ENCODE measurements around the gene CFAP45. TPM values are rescaled to one million over a fixed set of nuclear protein-coding genes. Genes with fewer than 3 reads are reported as not detected.

The CFAP45 gene
- polyA plus RNA-seq, 3 donors = 0.33 to 1.1 TPM; not detected in 1

DNA sequence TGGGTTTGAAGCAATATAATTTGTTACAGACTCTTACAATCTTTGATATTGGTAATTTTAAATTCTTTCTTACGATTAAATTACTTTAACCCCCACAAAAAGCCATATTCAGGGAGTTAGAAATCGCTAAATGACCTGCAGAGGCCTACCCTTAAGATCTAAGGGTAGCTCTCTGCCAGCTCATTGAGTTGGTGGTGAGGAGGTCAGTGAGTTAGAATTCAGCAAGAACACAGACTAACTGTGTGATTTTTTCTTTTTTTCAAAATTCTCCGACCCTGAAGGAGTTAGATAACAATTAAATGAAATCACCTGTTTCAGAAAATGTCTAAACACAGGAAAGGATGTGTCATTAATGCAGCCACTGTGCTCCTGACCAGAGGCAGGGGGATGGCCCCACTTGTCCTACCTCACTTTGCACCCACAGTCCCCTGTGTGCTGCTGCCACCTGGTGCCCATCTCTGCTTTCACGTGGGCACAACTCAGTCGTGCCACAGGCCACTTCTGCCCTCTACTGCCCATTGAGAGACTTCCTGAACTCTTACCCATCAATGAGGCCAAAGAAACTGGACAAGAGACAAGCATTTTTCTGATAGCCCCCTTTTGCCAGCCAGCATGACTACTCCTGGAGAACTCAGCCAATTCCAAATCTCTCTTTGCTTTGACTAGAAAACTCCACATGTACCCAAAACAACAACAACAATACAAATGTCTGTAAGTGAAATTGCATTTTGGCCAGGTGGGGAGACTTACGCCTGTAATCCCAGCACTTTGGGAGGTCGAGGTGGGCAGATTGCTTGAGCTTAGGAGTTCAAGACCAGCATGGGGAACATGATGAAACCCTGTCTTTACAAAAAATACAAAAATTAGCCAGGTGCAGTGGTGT, 8.4 kb downstream of the CFAP45 start:
- no peak overlapping the region for H3K27ac ChIP-seq (ENCODE audit: low read depth, low read length)
- WGBS, 3 donors = 43 to 49% (median 47%) methylated on average over 7 of the region's 7 CpGs

DNA sequence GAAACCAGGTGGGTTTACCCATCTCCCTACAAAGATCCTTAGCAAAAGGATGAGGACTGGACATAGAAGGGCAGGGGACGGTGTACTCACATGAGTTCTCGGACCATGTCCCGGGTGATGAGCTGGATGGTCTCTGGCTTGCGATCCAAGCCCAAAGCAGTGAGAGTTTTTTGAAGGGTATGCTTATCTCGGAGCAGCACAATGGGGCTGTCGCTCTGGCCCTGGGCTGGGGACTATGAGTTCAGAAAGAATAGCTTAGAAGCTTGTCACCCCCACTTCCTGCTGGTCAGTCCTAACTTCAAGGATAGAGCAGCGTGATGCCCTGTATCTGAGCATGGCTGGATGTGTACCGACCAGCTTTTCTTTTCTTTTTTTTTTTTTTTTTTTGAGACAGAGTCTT, 9.6 kb downstream of the CFAP45 start:
- 66 to 78% (median 72%) methylated on average over 8 of the region's 8 CpGs for WGBS, 3 donors
- no peak overlapping the region for H3K27ac ChIP-seq (ENCODE audit: low read depth, low read length)

DNA sequence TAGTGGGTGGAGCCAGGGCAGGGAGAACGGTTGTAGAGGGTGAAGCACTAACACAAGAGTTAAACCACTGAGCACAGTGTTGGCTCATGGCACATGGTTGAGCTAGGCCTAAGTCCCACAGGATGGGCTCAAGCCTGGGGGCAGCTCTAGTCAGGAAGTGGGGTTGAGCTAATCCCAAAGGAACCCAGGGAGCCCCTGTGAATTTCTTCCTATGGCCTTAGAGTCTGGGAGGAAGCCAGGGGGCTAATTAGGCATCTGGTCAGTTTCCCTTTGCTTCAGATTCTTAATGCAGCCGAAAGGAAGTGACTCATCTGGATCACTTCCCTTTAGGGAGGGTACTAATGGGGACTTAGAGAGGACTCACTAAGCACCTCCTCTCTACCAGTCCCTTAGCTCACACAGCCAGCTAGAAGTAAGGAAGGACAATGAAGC, 10.1 kb downstream of the CFAP45 start:
- no peak overlapping the region for H3K27ac ChIP-seq (ENCODE audit: low read depth, low read length)
- 7 to 29% (median 12%) methylated on average over 2 of the region's 2 CpGs for WGBS, 3 donors

DNA sequence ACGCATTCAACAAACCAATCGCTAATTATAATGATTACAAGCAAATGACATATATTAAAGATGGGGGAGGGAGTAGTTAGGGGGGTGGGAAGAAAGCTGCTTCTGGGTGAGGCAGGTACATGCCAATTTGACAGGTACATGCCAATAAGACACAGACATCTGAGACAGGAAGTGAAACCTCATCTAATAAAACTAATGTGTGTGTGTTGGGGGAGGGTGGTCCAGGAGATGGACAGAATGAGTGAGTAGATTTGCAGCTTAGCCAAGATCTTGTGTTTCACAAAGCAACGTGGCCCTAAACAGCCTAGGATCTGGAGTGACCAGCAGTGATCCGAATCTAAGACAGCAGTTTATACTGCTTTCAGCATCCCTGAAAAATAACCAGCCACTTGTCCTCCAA, 10.8 kb downstream of the CFAP45 start:
- H3K27ac ChIP-seq (ENCODE audit: low read depth, low read length) = no peak overlapping the region
- 85 to 95% (median 90%) methylated on average over 4 of the region's 4 CpGs for WGBS, 3 donors

DNA sequence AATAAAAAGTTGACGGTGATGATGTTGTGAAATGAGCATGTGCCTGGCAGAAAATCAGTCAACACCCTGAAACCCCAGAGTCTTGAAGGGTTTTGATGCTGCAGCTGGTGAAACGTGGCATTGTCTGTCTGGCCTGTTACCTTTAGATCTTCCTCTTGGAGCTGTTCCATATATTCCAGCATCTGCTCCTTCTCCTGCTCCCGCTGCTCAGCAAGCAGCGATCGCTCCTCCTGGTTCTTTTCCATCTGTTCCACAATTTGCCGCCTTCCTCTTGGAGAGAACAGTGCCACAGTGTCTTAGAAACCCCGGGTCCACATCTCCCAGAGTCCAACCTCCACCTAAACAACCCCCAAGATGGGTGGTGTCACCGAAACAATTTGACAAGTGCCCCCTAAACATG, 15.7 kb downstream of the CFAP45 start:
- H3K27ac ChIP-seq (ENCODE audit: low read depth, low read length) = no peak overlapping the region
- 82 to 91% (median 84%) methylated on average over 8 of the region's 8 CpGs for WGBS, 3 donors

DNA sequence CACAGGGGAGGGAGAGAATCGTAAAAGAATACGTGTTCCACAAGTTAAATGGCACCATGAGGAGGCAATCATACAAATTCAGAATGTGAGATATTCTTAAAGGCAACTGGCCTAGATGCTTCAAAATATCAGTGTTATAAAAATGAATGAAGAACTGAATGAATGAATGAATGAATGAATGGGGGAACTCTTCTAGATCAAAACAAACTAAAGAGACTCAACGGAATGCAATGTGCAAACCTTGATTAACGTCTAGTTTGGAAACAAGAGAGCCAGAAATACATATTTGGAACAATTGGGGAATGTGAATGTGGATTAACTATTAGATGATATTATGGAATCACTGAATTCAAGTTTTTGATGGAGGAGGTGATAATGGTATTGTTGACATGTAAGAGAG, 16.8 kb downstream of the CFAP45 start:
- WGBS, 3 donors = 70 to 80% (median 71%) methylated on average over 4 of the region's 4 CpGs
- no peak overlapping the region for H3K27ac ChIP-seq (ENCODE audit: low read depth, low read length)

DNA sequence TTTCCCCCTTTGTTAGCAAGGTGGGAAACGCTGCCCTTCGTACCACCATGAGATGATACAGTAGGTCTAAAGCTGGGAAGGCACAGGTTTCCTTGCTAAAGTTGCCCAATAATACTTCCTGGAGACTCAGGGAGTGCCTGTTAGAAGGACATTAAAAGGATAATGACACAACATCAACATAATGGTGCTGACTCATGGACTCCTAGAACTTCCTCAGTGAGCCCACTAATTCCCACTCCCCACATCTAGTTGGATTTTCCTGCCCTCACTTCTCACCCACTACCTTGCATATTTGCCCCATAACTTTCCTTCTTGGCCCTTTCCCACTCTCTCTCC, 17.5 kb downstream of the CFAP45 start:
- no peak overlapping the region for H3K27ac ChIP-seq (ENCODE audit: low read depth, low read length)
- WGBS, 3 donors = 53 to 90% (median 69%) methylated on average over 2 of the region's 2 CpGs

DNA sequence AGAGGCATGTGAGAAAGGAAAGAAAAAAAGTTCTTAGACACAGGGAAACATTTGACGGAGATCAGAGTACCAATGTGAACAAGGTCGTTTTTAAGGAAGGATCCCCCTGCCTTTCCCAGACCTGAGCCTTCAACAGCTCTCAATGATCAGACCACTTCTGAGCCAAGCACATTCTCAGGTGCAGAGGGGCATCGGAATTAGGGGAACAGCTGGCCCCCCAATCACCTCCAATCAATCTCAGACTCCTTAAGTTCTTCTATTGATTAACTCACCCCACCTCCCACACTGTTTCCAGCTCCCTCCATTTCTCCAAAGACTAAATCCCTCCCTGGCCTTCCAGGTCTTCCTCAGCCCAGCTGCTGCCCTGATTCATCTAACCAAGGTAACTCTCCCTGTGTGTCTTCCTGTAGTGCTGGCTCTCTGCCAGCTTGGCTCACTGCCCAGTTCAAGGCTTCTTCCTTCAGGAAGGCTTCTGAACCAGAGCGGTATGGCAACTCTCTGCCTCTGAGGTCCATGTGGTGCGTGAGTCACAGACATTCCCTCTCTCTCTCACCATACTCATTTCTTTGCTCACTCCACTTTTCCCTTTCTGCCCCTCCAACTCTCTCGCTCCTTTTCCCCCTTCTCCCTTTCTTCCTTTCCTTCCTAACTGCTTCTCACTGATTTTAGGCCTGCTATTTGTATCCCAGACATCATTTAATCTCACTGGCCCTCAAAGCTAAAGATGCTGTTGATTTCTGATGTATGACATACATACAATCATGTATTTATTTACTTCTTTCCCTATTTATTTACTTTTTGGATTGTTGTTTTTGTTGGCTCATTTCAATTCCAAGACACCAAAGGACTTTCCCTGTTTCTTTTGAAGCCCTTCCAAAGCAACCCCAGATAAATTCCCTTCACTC, 18.1 kb downstream of the CFAP45 start:
- WGBS, 3 donors = 53 to 71% (median 56%) methylated on average over 6 of the region's 6 CpGs
- no peak overlapping the region for H3K27ac ChIP-seq (ENCODE audit: low read depth, low read length)

DNA sequence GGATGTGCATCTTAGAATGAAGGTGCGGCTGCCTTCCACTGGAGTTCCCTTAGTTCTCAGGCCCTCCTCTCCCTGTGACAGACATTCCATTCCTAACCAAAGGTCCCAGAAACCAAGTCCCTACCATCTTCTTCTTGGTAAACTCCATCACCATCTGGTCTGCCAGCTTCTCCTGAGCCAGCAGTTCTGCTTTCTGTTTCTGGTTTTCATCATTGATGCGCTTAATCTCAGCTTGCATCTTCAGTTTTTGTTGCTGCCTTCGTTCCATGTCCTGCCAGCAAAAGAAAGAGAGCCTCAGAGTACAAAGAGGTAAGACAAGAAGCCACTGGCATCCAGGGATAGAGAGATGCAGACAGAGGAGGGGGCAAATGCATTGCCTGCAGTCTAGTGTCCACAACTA, 19.5 kb downstream of the CFAP45 start:
- H3K27ac ChIP-seq (ENCODE audit: low read depth, low read length) = no peak overlapping the region
- 79 to 97% (median 86%) methylated on average over 3 of the region's 3 CpGs for WGBS, 3 donors

DNA sequence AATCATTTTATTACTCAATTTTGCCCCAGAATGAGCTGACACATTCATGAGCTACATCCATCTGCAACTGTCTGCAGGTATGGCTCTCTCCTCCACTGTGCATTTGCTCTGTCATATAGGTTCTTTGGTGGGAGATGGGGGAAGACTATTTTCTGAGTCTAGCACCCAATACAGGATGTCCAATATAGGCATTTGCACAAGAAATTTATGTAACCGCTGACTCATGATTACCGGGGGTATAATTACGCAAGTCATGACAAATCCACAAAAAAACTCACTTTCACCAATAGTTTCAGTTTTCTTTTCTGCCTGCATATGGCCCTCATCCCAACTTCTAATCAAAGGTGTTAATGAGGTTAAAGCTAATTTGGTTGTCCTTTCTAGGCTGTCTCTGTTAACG, 20.0 kb downstream of the CFAP45 start:
- H3K27ac ChIP-seq (ENCODE audit: low read depth, low read length) = no peak overlapping the region
- WGBS, 3 donors = 66 to 87% (median 70%) methylated on average over 4 of the region's 4 CpGs

DNA sequence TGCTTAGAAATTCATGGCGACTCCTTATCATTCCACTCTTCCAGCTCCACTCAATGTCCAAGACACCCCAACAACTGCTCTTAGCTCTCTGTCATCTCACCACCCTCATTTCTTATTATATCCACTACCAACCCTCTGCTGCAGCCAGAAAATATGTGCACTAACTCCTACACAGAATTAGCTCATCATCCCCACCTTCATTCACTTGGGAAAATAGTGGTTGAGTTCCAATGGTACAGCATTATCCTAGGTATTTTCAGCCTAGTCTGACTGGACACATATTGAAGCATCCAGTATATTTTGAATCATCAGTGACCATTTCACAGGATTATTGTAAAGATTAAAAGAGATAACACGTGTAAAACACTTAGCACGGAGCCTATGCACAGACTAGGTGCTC, 20.8 kb downstream of the CFAP45 start:
- WGBS, 3 donors = 87 to 91% (median 88%) methylated on average over 3 of the region's 3 CpGs
- H3K27ac ChIP-seq (ENCODE audit: low read depth, low read length) = no peak overlapping the region

DNA sequence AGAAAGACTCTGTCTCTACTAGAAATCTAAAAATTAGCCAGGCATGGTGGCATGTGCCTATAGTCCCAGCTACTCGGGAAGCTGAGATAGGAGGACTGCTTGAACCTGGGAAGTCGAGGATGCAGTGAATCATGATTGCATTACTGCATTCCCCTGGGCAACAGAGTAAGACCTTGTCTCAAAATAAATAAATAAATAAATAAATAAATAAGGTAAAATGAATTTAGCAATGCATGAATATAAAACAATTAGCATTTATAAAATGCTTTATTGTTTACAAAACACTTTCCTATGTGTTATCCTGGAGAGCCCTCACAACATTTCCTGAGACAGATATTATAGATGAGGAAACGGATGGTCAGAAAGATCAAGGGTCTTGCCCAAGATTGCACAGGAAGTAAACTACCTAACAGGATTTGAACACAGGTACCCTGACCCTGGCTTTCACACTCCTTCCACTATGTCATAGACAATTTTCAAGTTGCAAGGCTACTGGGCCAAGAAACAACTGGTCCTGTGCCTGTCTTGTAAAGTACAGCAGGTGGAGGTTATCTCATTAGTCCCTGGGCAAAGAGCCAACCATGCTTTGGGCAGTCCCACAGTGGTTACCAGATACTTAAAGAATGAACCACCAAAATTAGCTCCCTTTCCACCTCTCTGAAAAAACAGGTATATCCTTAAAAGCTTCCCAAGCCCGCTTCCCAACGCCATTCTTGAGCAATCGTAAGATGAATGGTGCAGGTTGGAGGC, 22.1 kb downstream of the CFAP45 start:
- WGBS, 3 donors = 92 to 96% (median 92%) methylated on average over 6 of the region's 6 CpGs
- H3K27ac ChIP-seq (ENCODE audit: low read depth, low read length) = no peak overlapping the region

DNA sequence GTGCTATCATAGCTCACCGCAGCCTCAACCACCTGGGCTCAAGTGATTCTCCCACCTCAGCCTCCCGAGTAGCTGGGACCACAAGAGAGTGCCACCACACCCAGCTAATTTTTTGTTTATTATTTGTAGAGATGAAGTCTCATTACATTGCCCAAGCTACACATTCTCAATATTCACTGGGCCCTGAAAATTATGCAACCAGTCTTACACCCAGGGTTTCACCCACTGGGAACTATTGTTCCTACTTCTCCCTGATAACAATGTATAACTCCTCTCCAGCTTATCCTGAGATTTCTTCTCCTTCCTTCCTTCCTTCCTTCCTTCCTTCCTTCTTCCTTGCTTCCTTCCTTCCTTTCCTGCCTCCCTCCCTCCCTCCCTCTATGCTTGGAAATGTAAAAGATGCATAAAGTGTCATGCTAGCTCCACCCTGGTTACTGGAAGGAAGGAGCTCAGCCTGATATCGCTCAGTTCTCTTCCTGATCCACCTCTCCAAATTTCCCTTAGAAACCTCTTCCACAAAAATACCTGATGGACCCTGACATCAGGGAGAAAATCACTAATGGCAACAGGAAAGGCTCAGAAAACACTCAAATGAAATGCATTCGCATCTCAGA, 26.3 kb downstream of the CFAP45 start:
- WGBS, 3 donors = 89 to 95% (median 93%) methylated on average over 4 of the region's 4 CpGs
- no peak overlapping the region for H3K27ac ChIP-seq (ENCODE audit: low read depth, low read length)

DNA sequence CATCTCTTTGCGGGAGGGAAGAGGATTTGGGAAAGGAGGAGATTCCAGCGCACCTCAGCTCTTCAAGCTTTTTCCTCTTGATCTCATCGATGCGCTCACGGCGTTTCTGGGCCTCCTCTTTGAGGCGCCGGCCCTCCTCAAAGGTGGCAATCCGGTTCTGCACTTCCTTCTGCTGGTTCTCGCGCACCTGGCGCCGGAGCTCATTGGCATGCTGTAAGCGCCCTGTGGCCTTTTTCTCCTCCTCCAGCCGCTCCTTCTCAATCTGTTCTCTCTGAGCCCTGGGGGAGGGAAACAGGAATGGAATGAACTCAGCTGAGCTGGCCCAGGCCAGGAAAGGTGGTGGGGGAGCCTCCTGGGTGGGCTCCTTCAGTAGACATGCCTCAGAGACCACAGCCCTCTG, 27.1 kb downstream of the CFAP45 start:
- 85 to 87% (median 86%) methylated on average over 14 to 15 of the region's 15 CpGs for WGBS, 3 donors
- H3K27ac ChIP-seq (ENCODE audit: low read depth, low read length) = no peak overlapping the region

DNA sequence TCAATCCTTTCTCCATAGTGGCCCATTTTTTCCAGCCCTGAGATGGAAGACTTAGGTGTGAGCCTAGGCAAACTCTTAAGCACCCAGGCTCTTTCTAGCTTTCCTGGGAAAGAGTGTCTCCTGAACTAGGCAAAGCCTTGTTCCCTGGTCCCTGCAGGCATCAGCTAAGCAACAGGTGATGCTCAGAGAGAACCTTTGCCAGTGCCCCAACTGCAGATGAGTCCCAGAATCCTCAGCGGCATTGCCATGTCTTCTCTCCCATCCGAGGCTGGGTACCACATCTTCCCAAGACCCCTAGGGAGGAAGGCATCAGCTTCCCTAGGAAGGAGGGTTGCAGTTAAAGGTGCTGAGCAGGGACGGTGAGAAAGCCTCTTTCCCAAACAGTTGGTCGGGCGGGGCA, 29.3 kb downstream of the CFAP45 start:
- H3K27ac ChIP-seq (ENCODE audit: low read depth, low read length) = no peak overlapping the region
- 84 to 91% (median 86%) methylated on average over 5 of the region's 5 CpGs for WGBS, 3 donors

DNA sequence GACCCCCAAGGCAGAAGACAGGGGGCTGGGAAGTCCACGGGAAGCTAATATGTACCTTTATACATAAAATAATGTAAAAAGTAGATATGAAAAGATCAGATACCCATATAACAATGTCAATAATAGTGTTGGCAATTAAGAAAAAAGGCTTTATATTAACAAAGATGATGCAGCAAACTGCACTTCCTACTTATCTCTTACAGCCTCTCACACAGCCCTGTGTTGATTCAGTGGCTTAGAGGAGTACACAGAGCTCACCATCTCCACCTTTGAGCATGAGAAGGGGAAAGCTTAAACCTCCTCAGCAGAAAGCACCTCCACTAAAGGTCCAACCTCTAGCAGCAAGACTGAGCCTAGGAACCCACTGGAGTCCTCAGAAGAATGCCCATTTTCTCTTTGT, 30.4 kb downstream of the CFAP45 start:
- H3K27ac ChIP-seq (ENCODE audit: low read depth, low read length) = no peak overlapping the region
- 71 to 77% (median 75%) methylated on average over 1 of the region's 1 CpG for WGBS, 3 donors

DNA sequence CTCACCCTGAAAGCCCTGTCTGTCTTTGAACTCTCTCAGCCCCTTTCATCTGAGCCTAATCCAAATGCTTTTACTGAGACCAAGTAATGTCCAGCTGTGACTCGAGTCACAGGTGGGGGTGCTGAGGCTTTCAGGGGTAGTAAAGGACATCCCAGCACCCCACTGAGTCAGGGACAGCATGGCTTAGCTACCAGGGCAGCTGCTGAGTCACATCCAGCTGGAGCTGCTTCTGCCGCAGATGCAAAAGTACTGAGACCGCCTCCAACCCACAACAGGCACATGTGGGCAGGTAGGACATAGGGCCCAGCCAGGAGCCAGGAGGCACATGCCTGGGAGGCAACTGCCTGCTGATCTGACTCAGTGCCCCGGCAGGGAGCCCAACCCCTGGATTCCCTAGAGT, 30.8 kb downstream of the CFAP45 start:
- H3K27ac ChIP-seq (ENCODE audit: low read depth, low read length) = no peak overlapping the region
- 36 to 60% (median 40%) methylated on average over 4 of the region's 4 CpGs for WGBS, 3 donors

DNA sequence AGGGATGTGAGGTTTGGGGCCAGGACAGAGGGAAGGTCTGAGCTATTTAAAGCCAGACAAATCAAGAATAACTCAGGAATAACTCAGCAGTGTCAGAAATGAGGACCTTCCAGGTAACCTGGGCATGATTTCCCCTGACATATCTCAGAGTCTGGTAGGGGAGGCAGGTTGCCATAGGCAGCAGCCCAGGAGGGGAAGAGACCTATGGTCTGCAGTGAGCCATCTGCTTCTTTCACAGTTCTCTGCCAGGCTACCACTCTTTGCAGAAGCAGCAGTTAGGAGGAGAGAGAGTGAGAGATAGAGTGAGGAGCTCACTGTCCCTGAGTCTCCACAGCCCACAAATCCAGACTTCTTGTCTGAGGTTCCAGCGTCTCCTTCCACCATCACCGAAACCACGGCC, 31.2 kb downstream of the CFAP45 start:
- no peak overlapping the region for H3K27ac ChIP-seq (ENCODE audit: low read depth, low read length)
- WGBS, 3 donors = 49 to 77% (median 75%) methylated on average over 3 of the region's 3 CpGs
